ENCODE measurements around the gene PLBD2. TPM values are rescaled to one million over a fixed set of nuclear protein-coding genes. Genes with fewer than 3 reads are reported as not detected.

The PLBD2 gene
- total RNA-seq, 2 donors from 2014 or later: 13.2 to 14.7 TPM

DNA sequence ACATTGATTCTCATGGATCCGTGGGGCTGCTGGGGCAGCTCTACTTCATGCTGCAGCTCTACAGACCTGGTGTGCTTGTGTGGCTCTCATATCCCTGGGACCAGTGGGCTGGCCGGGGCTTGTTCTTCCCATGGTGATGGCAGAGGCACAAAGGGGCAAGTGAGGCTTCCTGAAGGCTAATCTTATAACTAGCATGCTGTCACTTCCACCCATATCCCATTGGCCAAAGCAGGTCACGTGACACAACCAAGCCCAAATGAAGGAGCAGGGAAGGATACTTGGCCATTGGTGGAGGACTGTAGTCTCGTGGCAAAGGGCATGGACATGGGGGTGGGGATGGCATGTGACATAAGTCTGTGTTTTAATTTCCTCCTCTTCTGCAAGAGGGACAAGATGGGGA is 9.9 kb downstream of the PLBD2 start:
- Mint-ChIP-seq H3K9me3 (no peaks in the 10 kb centered on the region), H3K4me3 (no peak overlapping the region), H3K4me1 (ENCODE audit: low read depth) (peaks cover 4% of the 10 kb centered on the region), H3K27me3 (ENCODE audit: low read depth) (no peaks in the 10 kb centered on the region), H3K36me3 (ENCODE audit: insufficient read depth in 2 of 2) (peaks cover 0 to 3% of the 10 kb centered on the region in 2 donors), H3K27ac (no peak overlapping the region)
- no peak for ATAC-seq (replicated peaks in 1 of 2)
- DNase-seq: no peak

DNA sequence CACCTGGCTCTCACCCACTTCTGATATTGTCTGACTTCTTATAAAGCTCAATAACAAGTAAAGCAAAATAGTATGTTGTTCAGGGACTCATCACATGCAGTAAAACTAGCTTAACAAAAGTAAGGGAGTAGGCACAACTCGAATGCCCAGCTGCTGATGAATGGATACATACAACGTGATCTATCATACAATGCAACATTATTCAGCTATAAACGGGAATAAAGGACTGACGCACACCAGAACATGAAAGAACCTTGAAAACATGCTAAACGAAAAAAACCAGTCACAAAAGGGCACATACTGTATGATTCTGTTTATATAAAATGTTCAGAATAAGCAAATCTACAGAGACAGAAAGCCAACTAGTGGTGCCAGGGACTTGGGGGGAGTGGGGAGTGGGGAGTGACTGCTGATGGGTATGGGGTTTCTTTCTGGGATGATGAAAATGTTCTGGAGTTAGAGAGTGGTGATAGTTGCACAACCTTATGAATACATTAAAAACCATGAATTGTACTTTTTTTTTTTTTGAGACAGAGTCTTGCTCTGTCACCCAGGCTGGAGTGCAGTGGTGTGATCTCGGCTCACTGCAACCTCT is 11.1 kb downstream of the PLBD2 start:
- no peak for DNase-seq
- Mint-ChIP-seq H3K27me3 (ENCODE audit: low read depth) (no peaks in the 10 kb centered on the region), H3K4me1 (ENCODE audit: low read depth) (peaks cover 4% of the 10 kb centered on the region), H3K27ac (no peak overlapping the region), H3K4me3 (no peak overlapping the region), H3K36me3 (ENCODE audit: insufficient read depth in 2 of 2) (peaks cover 2 to 6% of the 10 kb centered on the region in 2 donors), H3K9me3 (no peaks in the 10 kb centered on the region)
- ATAC-seq (replicated peaks in 1 of 2): no peak

DNA sequence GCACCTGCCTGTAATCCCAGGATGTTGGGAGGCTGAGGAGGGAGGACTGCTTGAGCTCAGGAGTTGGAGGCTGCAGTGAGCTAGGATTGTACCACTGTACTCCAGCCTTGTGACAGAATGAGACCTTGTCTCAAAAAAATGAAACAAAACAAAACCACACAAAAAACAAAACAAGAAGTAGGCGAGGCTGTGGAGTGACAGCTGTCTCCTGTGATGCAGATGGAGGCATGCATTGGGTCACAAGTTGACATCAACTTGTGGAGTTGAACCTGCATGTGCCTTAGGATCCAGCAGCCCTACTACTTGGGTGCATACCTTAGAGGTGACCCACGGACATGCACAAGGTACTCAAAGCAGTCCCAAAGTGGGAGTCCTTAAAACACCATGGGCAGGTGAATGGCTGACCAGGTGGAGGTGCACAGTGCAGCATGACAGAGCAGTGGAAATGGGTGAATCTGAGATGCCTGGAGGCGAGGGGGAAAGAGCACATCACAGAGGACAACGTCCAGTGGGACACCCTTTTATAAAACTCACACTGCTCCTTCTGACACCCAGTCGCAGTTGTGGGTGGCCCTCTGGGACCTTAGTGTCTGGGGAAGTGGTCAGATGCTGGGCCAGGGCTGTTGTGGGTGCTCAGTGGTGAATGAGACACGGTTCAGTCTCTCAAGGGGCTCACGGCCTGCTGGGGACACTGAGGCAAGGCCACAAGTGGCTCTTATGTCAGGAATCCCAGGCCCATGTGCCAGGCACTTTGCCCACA is 12.7 kb downstream of the PLBD2 start:
- Mint-ChIP-seq H3K36me3 (ENCODE audit: insufficient read depth in 2 of 2) (peaks cover 2 to 6% of the 10 kb centered on the region in 2 donors), H3K4me1 (ENCODE audit: low read depth) (peaks cover 4% of the 10 kb centered on the region), H3K27me3 (ENCODE audit: low read depth) (no peaks in the 10 kb centered on the region), H3K4me3 (no peak overlapping the region), H3K9me3 (no peaks in the 10 kb centered on the region), H3K27ac (no peak overlapping the region)
- DNase-seq: no peak
- ATAC-seq (replicated peaks in 1 of 2): no peak

DNA sequence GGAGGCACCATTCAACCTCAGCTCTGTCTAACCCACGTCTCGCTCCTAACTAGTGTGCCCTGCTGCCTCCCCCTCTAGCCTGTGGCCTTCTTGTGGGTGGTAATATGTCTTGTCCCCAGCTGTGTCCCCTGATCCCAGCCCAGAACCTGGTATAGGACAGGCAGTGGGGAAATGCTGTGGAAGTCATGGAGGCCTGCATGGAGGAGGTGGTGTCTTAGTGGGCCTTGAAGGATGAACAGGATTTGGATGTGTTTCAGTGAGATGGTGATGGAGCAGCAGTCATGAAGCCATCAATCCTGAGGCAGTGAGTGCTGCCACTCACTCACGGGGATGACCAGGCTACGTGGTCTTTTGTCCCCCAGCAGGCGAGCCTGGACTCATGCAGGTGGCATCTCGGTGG is 13.4 kb downstream of the PLBD2 start:
- no peak for ATAC-seq (replicated peaks in 1 of 2)
- no peaks in the 10 kb centered on the region for H3K27me3 Mint-ChIP-seq (ENCODE audit: low read depth)
- no peak overlapping the region for H3K4me3 Mint-ChIP-seq
- no peak for DNase-seq
- H3K4me1 Mint-ChIP-seq (ENCODE audit: low read depth): peaks cover 4% of the 10 kb centered on the region
- no peaks in the 10 kb centered on the region for H3K9me3 Mint-ChIP-seq
- no peak overlapping the region for H3K27ac Mint-ChIP-seq
- peaks cover 2 to 6% of the 10 kb centered on the region in 2 donors for H3K36me3 Mint-ChIP-seq (ENCODE audit: insufficient read depth in 2 of 2)

DNA sequence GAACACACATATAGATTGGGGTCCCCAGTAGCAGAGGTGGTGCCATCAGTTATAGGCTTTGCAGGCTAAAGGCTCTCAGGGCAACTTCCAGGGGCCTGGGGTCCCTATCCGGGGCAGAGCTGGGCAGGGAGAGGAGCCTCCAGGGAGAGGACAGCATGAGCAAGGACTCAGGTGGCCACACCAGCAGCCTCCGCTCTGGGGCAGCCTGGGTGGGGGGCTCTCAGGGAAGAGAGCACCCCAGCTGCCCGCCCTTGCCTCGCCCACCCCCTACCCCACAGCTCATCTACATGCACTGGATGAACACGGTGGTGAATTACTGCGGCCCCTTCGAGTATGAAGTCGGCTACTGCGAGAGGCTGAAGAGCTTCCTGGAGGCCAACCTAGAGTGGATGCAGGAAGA is 14.0 kb downstream of the PLBD2 start:
- ATAC-seq (replicated peaks in 1 of 2): no peak
- Mint-ChIP-seq H3K27ac (no peak overlapping the region), H3K36me3 (ENCODE audit: insufficient read depth in 2 of 2) (peaks cover 2 to 6% of the 10 kb centered on the region in 2 donors), H3K27me3 (ENCODE audit: low read depth) (no peaks in the 10 kb centered on the region), H3K9me3 (no peaks in the 10 kb centered on the region), H3K4me3 (no peak overlapping the region), H3K4me1 (ENCODE audit: low read depth) (peaks cover 4% of the 10 kb centered on the region)
- no peak for DNase-seq

DNA sequence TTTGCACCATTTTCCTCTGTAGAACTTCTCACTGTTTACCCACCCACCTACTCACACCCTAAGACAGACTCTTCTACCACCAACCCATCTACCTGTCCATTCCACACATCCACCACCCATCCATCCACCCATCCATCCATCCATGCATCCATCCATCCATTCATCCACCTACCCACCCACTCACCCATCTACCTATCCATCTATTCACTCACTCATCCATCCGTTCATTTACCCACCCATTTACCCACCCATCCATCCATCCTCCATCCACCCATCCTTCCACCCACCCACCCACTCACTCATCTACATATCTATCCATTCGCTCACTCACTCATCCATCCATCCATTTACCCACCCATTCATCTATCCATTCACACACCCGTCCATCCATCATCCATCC is 15.1 kb downstream of the PLBD2 start:
- Mint-ChIP-seq H3K27ac (no peak overlapping the region), H3K4me3 (no peak overlapping the region), H3K9me3 (no peaks in the 10 kb centered on the region), H3K27me3 (ENCODE audit: low read depth) (no peaks in the 10 kb centered on the region), H3K36me3 (ENCODE audit: insufficient read depth in 2 of 2) (peaks cover 3 to 6% of the 10 kb centered on the region in 2 donors), H3K4me1 (ENCODE audit: low read depth) (peaks cover 4% of the 10 kb centered on the region)
- no peak for ATAC-seq (replicated peaks in 1 of 2)
- DNase-seq: no peak

DNA sequence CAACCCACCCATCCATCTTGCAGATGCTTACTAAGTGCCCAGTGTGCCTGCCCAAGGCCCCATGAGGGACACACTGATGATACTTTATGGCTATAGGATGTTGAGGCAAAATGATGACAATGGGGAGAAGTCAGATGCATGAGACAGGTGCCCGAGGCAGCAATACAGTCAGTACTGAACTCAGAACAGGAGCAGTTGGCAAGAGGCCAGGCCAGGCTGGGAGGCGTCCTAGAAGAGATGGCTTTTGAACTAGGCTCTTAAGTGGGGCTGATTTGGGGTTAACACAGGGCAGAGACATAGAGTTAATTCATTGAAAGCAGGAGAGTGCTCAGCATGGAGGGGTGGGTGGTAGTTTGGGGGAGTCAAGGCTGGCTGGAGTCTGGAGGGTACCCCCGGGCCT is 15.6 kb downstream of the PLBD2 start:
- ATAC-seq (replicated peaks in 1 of 2): no peak
- Mint-ChIP-seq H3K4me1 (ENCODE audit: low read depth) (peaks cover 4% of the 10 kb centered on the region), H3K27ac (no peak overlapping the region), H3K9me3 (no peaks in the 10 kb centered on the region), H3K27me3 (ENCODE audit: low read depth) (no peaks in the 10 kb centered on the region), H3K4me3 (no peak overlapping the region), H3K36me3 (ENCODE audit: insufficient read depth in 2 of 2) (peaks cover 3 to 6% of the 10 kb centered on the region in 2 donors)
- no peak for DNase-seq

DNA sequence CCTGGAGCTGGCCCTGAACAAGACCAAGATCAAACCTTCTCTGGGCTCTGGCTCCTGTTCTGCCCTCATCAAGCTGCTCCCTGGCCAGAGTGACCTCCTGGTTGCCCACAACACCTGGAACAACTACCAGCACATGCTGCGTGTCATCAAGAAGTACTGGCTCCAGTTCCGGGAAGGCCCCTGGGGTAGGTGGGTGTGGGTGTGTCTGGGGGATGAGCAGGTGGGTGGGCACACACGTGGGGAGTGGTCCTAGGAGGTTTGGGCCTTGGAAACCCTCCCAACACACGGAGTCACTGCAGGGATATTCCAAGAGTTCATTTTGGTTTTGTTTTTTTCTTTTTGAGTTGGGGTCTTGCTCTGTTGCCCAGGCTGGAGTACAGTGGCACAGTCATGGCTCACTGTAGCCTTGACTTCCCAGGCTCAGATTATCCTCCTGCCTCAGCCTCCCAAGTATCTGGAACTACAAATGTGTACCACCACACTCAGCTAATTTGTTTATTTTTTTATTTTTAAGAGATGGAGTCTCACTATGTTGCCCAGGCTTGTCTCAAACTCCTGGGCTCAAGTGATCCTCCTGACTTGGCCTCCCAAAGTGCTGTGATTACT is 16.5 kb downstream of the PLBD2 start:
- H3K27ac Mint-ChIP-seq: no peak overlapping the region
- DNase-seq (no peak), ATAC-seq (replicated peaks in 1 of 2) (no peak)
- no peak overlapping the region for H3K4me3 Mint-ChIP-seq
- peaks cover 3 to 6% of the 10 kb centered on the region in 2 donors for H3K36me3 Mint-ChIP-seq (ENCODE audit: insufficient read depth in 2 of 2)
- H3K9me3 Mint-ChIP-seq: no peaks in the 10 kb centered on the region
- no peaks in the 10 kb centered on the region for H3K4me1 Mint-ChIP-seq (ENCODE audit: low read depth)
- no peaks in the 10 kb centered on the region for H3K27me3 Mint-ChIP-seq (ENCODE audit: low read depth)

DNA sequence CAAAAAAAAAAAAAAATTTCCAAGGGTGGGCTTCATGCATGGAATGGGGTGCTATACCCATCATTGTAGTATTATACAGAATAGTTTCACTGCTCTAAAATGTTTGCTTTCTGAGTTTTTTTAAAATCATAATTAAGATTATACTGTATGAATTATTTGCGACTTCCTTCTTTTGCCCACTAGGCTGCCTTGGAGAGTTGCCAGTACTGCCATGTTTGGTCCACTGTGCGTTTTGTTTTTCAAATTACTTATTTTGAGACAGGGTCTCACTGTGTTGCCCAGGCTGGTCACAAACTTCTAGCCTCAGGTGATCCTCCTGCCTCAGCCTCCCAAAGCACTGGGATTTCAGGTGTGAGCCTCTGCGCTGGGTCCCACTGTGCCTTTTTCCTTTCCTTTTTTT is 19.9 kb downstream of the PLBD2 start:
- H3K4me3 Mint-ChIP-seq: no peak overlapping the region

DNA sequence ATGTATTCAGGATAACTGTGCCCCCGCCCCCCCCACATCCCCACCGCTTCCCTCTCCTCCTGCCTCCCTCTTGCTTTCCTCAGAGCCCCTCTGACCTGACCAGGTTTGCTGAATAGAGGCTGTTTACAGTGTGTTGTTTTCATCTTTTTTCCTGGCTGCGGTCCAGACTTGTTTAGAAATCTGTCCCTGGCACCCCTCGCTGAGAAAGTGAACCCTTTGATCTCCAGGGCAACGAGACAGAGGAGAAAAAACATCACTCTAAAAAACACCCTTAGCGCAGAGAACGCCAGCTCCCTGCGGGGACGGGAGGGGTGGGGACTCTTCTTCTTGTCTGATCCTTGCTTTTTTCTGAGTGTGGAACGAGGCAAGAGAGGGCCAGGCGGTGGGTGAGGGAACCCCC is 22.8 kb downstream of the PLBD2 start:
- DNase-seq (no peak), ATAC-seq (replicated peaks in 1 of 2) (no peak)
- Mint-ChIP-seq H3K4me1 (ENCODE audit: low read depth) (no peaks in the 10 kb centered on the region), H3K9me3 (no peaks in the 10 kb centered on the region), H3K27me3 (ENCODE audit: low read depth) (no peaks in the 10 kb centered on the region), H3K4me3 (no peak overlapping the region), H3K36me3 (ENCODE audit: insufficient read depth in 2 of 2) (peaks cover 1 to 2% of the 10 kb centered on the region in 2 donors), H3K27ac (no peak overlapping the region)

More for the DNA sequence above, 19.9 kb downstream of the PLBD2 start:
- DNase-seq (no peak), ATAC-seq (replicated peaks in 1 of 2) (no peak)
- Mint-ChIP-seq H3K9me3 (no peaks in the 10 kb centered on the region), H3K36me3 (ENCODE audit: insufficient read depth in 2 of 2) (peaks cover 3% of the 10 kb centered on the region in 2 donors), H3K27me3 (ENCODE audit: low read depth) (no peaks in the 10 kb centered on the region), H3K27ac (no peak overlapping the region), H3K4me1 (ENCODE audit: low read depth) (no peaks in the 10 kb centered on the region)

DNA sequence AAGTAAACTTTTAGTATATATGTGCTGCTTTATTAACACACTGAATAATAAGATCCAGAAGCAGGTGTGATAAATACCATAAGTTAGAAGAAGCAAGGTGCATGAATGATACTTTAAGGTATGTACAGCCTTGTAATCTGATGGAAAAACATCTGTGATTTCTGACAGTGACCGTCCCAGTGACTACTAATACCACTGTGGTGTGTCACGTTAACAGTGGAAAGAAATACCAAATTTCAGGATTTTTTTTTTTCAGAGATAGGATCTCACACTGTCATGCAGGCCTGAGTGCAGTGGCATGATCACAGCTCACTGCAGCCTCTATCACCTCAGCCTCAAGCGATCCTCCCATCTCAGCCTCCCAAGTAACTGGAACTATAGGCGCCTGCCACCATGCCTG is 23.8 kb downstream of the PLBD2 start:
- H3K4me3 Mint-ChIP-seq: no peak overlapping the region
- no peak for ATAC-seq (replicated peaks in 1 of 2)
- no peaks in the 10 kb centered on the region for H3K4me1 Mint-ChIP-seq (ENCODE audit: low read depth)
- H3K27me3 Mint-ChIP-seq (ENCODE audit: low read depth): no peaks in the 10 kb centered on the region
- H3K27ac Mint-ChIP-seq: no peak overlapping the region
- no peaks in the 10 kb centered on the region for H3K9me3 Mint-ChIP-seq
- H3K36me3 Mint-ChIP-seq (ENCODE audit: insufficient read depth in 2 of 2): peaks cover 1 to 2% of the 10 kb centered on the region in 2 donors
- no peak for DNase-seq

DNA sequence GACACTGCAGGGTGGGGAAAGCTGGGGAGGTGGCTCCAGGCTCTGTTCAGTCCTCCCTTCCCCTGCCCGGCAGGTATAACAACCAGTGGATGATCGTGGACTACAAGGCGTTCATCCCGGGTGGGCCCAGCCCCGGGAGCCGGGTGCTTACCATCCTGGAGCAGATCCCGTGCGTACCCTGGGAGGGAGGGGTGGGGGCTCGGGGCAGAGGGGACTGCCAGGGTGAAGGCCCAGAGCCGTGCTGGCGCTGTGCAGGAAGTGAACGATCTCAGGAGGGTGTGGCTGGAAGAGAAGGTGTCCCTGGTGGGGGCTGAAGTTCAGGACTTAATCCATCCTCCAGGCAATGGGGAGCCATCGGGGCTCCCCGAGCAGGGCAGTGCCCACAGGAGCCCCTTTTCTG is 26.4 kb downstream of the PLBD2 start:
- H3K27me3 Mint-ChIP-seq (ENCODE audit: low read depth): no peaks in the 10 kb centered on the region
- ATAC-seq (replicated peaks in 1 of 2) (no peak), DNase-seq (no peak)
- H3K9me3 Mint-ChIP-seq: no peaks in the 10 kb centered on the region
- H3K4me3 Mint-ChIP-seq: no peak overlapping the region
- peaks cover 0 to 4% of the 10 kb centered on the region in 2 donors for H3K36me3 Mint-ChIP-seq (ENCODE audit: insufficient read depth in 2 of 2)
- H3K4me1 Mint-ChIP-seq (ENCODE audit: low read depth): no peaks in the 10 kb centered on the region
- no peak overlapping the region for H3K27ac Mint-ChIP-seq

DNA sequence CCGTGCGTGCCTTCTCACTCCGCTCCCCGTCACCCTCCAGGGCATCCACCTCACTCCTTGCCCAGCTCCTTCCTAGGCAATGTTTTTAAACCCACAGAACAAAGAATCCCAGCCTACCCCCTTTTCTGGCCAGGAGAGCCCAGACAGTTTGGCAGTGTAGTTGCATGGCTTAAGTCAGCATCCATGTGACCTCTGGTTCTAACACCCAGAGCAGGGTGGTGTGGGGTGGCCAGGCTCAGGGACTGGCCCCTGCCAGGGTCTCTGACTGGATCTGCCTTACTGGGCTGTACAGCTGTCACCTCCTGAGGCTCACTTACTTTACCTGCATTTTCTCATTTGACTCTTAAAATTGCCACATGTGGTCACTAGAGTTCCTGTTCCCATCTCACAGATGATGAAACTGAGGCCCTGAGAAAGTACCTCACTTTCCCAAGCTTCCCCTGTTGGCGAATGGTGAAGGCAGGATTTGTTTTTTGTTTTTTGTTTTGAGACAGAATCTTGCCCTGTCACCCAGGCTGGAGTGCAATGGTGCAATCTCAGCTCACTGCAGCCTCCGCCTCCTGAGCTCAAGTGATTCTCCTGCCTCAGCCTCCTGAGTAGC is 27.0 kb downstream of the PLBD2 start:
- Mint-ChIP-seq H3K9me3 (no peaks in the 10 kb centered on the region), H3K27ac (no peak overlapping the region), H3K4me1 (ENCODE audit: low read depth) (no peaks in the 10 kb centered on the region), H3K36me3 (ENCODE audit: insufficient read depth in 2 of 2) (peaks cover 0 to 4% of the 10 kb centered on the region in 2 donors), H3K27me3 (ENCODE audit: low read depth) (no peaks in the 10 kb centered on the region), H3K4me3 (no peak overlapping the region)
- DNase-seq (no peak), ATAC-seq (replicated peaks in 1 of 2) (no peak)

Measured in activated T-cell treated with anti-CD3 and anti-CD28 coated beads, Interleukin-2, amount 50 U/mL, for 72 hours (primary cell).